Ishikawa (cell line): ENCODE measurements around the gene PRKCZ.

Source experiments
- CEBPB ChIP-seq: IDR thresholded peaks from 2 replicates; pipeline ENCODE4 v1.6.1; 2012
- EP300 ChIP-seq: IDR thresholded peaks from 2 replicates; pipeline ENCODE4 v1.6.1; 2012; ENCODE audit warnings: borderline replicate concordance
- FOXM1 ChIP-seq: IDR thresholded peaks from 2 replicates; pipeline ENCODE4 v1.6.1; 2012; ENCODE audit warnings: low read depth, borderline replicate concordance
- RAD21 ChIP-seq: IDR thresholded peaks from 2 replicates; pipeline ENCODE4 v1.6.1; 2012; ENCODE audit warnings: low read depth
- TAF1 ChIP-seq: IDR thresholded peaks from 2 replicates; pipeline ENCODE4 v1.6.1; 2012; ENCODE audit warnings: low read depth, mild to moderate bottlenecking
- YY1 ChIP-seq: IDR thresholded peaks from 2 replicates; pipeline ENCODE4 v1.6.1; 2012; ENCODE audit warnings: low read depth
- TF ChIP-seq, protein P1 (sequence below): IDR thresholded peaks from 2 replicates; pipeline ENCODE4 v1.6.1; 2012
- TF ChIP-seq, protein P2 (sequence below): IDR thresholded peaks from 2 replicates; pipeline ENCODE4 v1.6.1; 2012

DNA sequence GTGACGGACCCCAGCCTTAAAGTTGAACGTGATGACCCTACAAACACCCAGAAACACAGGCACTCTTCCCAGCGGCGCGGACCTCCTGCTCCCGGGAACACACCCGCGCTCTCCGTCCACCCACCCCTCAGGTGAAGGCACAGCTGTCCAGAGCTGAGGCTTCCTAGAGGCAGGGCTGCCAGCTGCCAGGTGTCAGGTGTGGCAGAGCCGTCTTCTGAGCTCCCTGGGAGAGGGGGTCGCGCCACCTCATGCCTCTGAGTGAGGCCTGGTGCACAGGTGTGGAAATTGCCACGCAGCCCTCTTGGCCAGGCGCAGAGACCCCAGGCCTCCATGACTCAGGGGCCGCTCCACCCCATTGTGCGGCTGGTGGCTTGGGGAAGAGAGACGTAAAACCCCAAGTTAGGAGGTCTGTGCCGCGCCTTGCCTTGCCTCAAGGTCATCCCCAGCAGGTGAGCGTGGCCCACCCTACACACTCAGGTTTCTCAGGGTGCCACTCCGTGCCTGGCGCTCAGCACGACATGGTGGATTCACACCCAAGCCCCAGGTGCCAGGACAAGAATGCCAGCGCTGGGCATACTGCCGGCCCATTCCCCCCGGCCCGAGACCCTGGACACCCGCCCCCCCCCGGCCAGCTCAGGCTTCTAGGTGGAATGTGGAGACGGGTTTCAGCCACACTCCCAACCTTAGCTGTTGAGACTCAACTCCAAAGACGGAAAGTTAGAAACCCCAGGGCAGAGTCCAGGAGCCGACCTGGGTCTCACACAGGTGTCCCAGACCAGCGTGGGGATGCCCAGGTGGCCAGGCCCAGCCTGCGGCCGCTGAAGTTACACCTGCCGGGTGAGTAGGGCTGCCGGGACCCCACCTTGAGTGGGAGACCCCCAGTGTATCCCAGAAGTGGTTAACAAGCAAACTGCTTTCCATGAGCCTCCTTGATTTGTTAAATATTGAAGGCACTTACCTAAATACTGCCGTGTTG lies 136.0 kb downstream of the PRKCZ start:
- TF ChIP-seq FOXM1: no peak
- no peak for TF ChIP-seq RAD21
- TF ChIP-seq, protein P1, sequence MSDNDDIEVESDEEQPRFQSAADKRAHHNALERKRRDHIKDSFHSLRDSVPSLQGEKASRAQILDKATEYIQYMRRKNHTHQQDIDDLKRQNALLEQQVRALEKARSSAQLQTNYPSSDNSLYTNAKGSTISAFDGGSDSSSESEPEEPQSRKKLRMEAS: no peak
- no peak for TF ChIP-seq TAF1
- no peak for TF ChIP-seq EP300
- TF ChIP-seq, protein P2, sequence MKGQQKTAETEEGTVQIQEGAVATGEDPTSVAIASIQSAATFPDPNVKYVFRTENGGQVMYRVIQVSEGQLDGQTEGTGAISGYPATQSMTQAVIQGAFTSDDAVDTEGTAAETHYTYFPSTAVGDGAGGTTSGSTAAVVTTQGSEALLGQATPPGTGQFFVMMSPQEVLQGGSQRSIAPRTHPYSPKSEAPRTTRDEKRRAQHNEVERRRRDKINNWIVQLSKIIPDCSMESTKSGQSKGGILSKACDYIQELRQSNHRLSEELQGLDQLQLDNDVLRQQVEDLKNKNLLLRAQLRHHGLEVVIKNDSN: no peak
- no peak for TF ChIP-seq CEBPB
- no peak for TF ChIP-seq YY1
